Medulla oblongata (tissue), 1 donor: Measurements from ENCODE around the gene TSC22D1.

Experiments used
- DNase-seq: peaks from one replicate; pipeline ENCODE4 v3.0.0-alpha.2; 2015; ENCODE audit errors: extremely low spot score

The TSC22D1 gene

DNA sequence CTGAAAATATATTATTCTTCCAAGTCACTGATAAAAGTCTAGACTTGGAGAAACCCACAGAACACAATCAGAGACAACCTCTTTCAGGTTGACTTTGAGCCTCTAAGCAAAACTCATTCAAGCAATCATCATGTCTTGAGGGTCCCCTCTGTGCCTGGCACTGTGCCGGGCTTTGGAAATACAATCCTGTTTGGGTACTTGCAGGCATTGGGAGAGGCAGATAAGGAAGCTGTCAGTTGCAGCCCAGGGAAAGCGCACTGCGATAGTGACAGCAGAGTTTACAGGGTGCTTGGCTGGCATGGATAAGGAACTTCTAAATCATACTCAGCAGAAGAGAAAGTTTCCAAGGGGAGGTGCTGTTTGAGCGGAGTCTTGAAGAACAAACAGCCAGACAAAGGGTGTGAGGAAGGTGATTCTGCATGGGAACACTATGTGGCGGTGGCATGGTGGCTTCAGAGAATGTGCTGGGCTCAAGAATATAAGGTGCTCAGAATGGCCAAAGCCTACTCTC lies 193.4 kb downstream of the TSC22D1 start:
- DNase-seq = no peak
